Left ventricle myocardium inferior (tissue), 1 donor: ENCODE results near the gene EXPH5. TPM values are rescaled to one million over a fixed set of nuclear protein-coding genes. Genes with fewer than 3 reads are reported as not detected.
A peak's percentile ranks its signal among the peaks of the same experiment; 100 is the strongest.

Experiments used
- DNase-seq: peaks from one replicate; pipeline ENCODE4 v3.0.0-alpha.2; 2020
- H3K27ac ChIP-seq: fragments of 200-600 bp; replicated peaks from 2 replicates; pipeline ENCODE4 v1.8.0; 2021
- H3K27me3 ChIP-seq: fragments of 200-600 bp; 2 replicates; pipeline ENCODE4 v1.8.0; 2021; ENCODE audit warnings: low read depth
- H3K36me3 ChIP-seq: fragments of 200-600 bp; 2 replicates; pipeline ENCODE4 v1.8.0; 2021
- H3K4me1 ChIP-seq: fragments of 200-600 bp; 2 replicates; pipeline ENCODE4 v1.8.0; 2021
- H3K4me3 ChIP-seq: fragments of 200-600 bp; 2 replicates; pipeline ENCODE4 v1.8.0; 2021; ENCODE audit warnings: mild to moderate bottlenecking, moderate library complexity
- H3K9me3 ChIP-seq: fragments of 200-600 bp; replicated peaks from 2 replicates; pipeline ENCODE4 v1.8.0; 2021
- CTCF ChIP-seq: fragments of 200-600 bp; IDR thresholded peaks from 2 replicates; pipeline ENCODE4 v1.8.0; 2021; ENCODE audit warnings: antibody characterized with exemption, mild to moderate bottlenecking, borderline replicate concordance
- intact Hi-C: fragments of 100-400 bp; cut with micrococcal nuclease; formaldehyde crosslinking; loops from one replicate; pipeline ENCODE4 v1.11.0; 2022
- total RNA-seq: library from RNA; stranded (reverse); fragmentation: NEBNext Ultra II Directional; extraction: Animal tissue kit (Norgen Biotek cat#: 25700); gene quantifications from one replicate; pipeline ENCODE4 v1.2.1, GENCODE V29; 2021
- donor health status: DM: no; HTN: yes; CAD: no; lungs with severe emphysema.

Gene EXPH5
- total RNA-seq, 1 donor from 2014 or later: 0.88 TPM

- DNase-seq: no peak
- intact Hi-C loops: no loop called here
- H3K4me3 ChIP-seq: no peak overlapping the region
- H3K27me3 ChIP-seq: no peaks in the 10 kb centered on the region
- no peaks in the 10 kb centered on the region for H3K9me3 ChIP-seq
- no peaks in the 10 kb centered on the region for H3K36me3 ChIP-seq
- H3K4me1 ChIP-seq: no peaks in the 10 kb centered on the region
- H3K27ac ChIP-seq: no peak overlapping the region
- no peak for TF ChIP-seq CTCF
These were observed 23.7 kb downstream of the EXPH5 start for GRCh38 chr11:108569896-108570295.

GRCh38 chr11:108568195-108568858 lies 25.2 kb downstream of the EXPH5 start:
- peak; percentile 16 for DNase-seq
- H3K9me3 ChIP-seq: no peaks in the 10 kb centered on the region
- no peak overlapping the region for H3K27ac ChIP-seq
- intact Hi-C loops: no loop called here
- no peaks in the 10 kb centered on the region for H3K27me3 ChIP-seq
- no peak for TF ChIP-seq CTCF
- no peak overlapping the region for H3K4me3 ChIP-seq
- no peaks in the 10 kb centered on the region for H3K36me3 ChIP-seq
- H3K4me1 ChIP-seq: no peaks in the 10 kb centered on the region

GRCh38 chr11:108565653-108566052 lies 27.9 kb downstream of the EXPH5 start:
- intact Hi-C loops: no loop called here
- no peak for TF ChIP-seq CTCF
- Histone ChIP-seq H3K9me3 (no peaks in the 10 kb centered on the region), H3K27ac (no peak overlapping the region), H3K27me3 (no peaks in the 10 kb centered on the region), H3K4me1 (no peaks in the 10 kb centered on the region), H3K4me3 (no peak overlapping the region), H3K36me3 (no peaks in the 10 kb centered on the region)
- DNase-seq: no peak

DNA sequence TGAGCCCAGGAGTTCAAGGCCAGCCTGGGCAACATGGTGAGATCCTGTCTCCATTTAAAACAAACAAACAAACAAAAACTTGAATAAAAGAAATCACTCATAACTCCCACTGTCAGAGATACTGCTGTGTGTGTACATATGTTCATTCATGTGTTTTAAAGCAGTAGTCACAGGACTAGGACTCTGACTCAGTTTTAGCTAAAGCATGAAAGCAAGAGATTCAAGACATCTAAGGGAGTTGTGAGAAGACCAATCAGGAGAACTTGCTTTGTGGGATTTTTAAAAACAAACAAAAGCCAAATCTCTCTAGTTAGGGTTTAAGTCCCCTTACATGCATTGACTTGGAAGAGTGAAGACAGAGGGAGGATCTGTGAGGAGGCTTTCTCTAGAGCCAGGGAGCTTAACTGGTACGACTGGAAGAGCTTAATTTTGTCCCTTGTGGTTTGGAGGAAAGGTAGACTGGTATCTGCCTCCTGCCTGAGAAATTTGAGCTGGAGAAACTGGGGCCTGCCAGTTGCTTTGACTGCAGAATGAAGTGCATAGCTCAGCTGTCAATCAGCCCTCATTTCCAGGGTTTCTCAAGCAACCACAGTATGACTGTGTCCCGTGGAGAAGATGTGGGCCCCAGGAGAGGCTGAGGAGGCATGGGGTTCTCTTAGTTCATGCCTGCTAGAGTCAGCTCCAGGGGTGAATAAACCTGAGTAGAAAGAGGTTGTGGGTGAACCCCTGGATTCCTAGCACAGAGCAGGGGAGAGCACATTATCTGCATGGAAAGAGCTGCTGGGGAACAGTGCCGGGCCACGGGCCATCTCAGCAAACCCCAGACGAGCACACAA lies 30.6 kb downstream of the EXPH5 start:
- Histone ChIP-seq H3K27me3 (no peaks in the 10 kb centered on the region), H3K4me1 (no peaks in the 10 kb centered on the region), H3K27ac (no peak overlapping the region), H3K9me3 (no peaks in the 10 kb centered on the region), H3K36me3 (no peaks in the 10 kb centered on the region), H3K4me3 (no peak overlapping the region)
- no peak for DNase-seq
- intact Hi-C loops: no loop called here
- no peak for TF ChIP-seq CTCF

DNA sequence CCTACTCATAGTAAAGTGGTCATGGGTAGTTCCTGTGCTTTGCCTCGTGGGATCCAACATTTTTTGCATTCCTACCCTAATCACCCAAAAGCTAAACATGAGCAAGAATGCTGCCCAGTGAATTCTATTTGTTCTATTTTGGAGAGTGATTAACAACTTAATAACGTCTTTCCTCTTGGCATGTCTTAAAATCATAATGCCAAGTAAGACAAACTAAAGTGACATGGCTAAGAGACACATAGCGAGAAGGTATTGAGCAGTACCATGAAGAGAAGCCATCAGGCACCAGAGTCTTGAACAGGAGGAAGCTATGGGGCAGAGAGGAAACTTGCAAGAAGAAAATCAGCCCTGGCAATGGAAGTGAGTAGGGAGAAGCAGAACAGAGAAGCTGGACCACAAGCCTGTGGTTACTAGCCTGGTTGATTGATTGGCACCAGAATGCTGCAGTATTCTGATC lies 32.0 kb downstream of the EXPH5 start:
- intact Hi-C loops: no loop called here
- TF ChIP-seq CTCF: no peak
- DNase-seq: no peak
- Histone ChIP-seq H3K36me3 (no peaks in the 10 kb centered on the region), H3K4me1 (no peaks in the 10 kb centered on the region), H3K27me3 (no peaks in the 10 kb centered on the region), H3K4me3 (no peak overlapping the region), H3K9me3 (no peaks in the 10 kb centered on the region), H3K27ac (no peak overlapping the region)
